ENCODE data around the gene STRIP2. TPM values are rescaled to one million over a fixed set of nuclear protein-coding genes. Genes with fewer than 3 reads are reported as not detected.

STRIP2 gene
- total and polyA plus RNA-seq, 9 of the 15 experiments (the other 6 are each of a cell fraction or from before 2014, with no cell fraction given) = 10.1 to 81.8 (median 42.3) TPM

DNA sequence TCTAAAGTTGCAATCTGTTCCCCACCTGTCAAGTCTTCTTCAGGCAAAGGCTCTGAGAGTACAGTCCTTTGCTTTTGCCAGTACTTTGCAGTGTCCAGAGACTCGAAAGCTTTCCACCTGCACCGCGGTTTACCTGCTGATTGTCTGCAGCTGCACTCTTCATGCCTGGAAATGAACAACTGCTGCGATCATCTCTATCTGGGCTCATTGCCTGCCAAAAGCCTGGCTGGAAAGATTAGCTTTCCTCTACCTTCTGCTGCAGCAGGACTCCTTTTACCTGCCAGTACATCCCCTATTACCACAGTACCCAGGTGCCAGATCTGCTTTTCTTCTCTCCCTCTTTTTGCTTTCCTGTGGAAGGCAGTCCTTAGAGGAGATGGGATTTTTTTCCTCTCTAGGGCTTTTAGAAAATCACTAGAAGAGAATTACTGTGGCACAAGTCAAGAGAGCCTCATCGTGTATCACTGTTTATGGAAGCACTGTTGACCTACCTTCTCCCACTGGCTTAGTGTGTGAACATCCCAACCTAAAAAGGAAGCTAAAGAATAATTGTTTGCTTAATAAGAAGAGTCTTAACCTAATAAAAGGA is 2.2 kb downstream of the STRIP2 start (continued):
- TF ChIP-seq, protein P1, sequence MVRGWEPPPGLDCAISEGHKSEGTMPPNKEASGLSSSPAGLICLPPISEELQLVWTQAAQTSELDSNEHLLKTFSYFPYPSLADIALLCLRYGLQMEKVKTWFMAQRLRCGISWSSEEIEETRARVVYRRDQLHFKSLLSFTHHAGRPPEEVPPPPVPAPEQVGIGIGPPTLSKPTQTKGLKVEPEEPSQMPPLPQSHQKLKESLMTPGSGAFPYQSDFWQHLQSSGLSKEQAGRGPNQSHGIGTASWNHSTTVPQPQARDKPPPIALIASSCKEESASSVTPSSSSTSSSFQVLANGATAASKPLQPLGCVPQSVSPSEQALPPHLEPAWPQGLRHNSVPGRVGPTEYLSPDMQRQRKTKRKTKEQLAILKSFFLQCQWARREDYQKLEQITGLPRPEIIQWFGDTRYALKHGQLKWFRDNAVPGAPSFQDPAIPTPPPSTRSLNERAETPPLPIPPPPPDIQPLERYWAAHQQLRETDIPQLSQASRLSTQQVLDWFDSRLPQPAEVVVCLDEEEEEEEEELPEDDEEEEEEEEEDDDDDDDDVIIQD (CRISPR knock-in tag; IDR thresholded peaks at IDR 0.05) = no peak
- TF ChIP-seq HNRNPUL1 (IDR thresholded peaks at IDR 0.05; ENCODE audit: low read length) (no peak), MEIS2 (IDR thresholded peaks at IDR 0.05; ENCODE audit: partially characterized antibody) (no peak), HDAC8 (tag; IDR thresholded peaks at IDR 0.05) (no peak), HCFC1 (IDR thresholded peaks at IDR 0.05; ENCODE audit: low read depth, low read length) (no peak), ZNF133 (CRISPR knock-in tag; IDR thresholded peaks at IDR 0.05) (no peak), KAT2B (IDR thresholded peaks at IDR 0.05; ENCODE audit: low read depth, low read length) (no peak), TSC22D4 (tag; IDR thresholded peaks at IDR 0.05) (no peak)
- TF ChIP-seq, protein P2, sequence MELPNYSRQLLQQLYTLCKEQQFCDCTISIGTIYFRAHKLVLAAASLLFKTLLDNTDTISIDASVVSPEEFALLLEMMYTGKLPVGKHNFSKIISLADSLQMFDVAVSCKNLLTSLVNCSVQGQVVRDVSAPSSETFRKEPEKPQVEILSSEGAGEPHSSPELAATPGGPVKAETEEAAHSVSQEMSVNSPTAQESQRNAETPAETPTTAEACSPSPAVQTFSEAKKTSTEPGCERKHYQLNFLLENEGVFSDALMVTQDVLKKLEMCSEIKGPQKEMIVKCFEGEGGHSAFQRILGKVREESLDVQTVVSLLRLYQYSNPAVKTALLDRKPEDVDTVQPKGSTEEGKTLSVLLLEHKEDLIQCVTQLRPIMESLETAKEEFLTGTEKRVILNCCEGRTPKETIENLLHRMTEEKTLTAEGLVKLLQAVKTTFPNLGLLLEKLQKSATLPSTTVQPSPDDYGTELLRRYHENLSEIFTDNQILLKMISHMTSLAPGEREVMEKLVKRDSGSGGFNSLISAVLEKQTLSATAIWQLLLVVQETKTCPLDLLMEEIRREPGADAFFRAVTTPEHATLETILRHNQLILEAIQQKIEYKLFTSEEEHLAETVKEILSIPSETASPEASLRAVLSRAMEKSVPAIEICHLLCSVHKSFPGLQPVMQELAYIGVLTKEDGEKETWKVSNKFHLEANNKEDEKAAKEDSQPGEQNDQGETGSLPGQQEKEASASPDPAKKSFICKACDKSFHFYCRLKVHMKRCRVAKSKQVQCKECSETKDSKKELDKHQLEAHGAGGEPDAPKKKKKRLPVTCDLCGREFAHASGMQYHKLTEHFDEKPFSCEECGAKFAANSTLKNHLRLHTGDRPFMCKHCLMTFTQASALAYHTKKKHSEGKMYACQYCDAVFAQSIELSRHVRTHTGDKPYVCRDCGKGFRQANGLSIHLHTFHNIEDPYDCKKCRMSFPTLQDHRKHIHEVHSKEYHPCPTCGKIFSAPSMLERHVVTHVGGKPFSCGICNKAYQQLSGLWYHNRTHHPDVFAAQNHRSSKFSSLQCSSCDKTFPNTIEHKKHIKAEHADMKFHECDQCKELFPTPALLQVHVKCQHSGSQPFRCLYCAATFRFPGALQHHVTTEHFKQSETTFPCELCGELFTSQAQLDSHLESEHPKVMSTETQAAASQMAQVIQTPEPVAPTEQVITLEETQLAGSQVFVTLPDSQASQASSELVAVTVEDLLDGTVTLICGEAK (IDR thresholded peaks at IDR 0.05) = no peak
- TF ChIP-seq, protein P2 (CRISPR knock-in tag; IDR thresholded peaks at IDR 0.05) = no peak
- TF ChIP-seq, protein P3, sequence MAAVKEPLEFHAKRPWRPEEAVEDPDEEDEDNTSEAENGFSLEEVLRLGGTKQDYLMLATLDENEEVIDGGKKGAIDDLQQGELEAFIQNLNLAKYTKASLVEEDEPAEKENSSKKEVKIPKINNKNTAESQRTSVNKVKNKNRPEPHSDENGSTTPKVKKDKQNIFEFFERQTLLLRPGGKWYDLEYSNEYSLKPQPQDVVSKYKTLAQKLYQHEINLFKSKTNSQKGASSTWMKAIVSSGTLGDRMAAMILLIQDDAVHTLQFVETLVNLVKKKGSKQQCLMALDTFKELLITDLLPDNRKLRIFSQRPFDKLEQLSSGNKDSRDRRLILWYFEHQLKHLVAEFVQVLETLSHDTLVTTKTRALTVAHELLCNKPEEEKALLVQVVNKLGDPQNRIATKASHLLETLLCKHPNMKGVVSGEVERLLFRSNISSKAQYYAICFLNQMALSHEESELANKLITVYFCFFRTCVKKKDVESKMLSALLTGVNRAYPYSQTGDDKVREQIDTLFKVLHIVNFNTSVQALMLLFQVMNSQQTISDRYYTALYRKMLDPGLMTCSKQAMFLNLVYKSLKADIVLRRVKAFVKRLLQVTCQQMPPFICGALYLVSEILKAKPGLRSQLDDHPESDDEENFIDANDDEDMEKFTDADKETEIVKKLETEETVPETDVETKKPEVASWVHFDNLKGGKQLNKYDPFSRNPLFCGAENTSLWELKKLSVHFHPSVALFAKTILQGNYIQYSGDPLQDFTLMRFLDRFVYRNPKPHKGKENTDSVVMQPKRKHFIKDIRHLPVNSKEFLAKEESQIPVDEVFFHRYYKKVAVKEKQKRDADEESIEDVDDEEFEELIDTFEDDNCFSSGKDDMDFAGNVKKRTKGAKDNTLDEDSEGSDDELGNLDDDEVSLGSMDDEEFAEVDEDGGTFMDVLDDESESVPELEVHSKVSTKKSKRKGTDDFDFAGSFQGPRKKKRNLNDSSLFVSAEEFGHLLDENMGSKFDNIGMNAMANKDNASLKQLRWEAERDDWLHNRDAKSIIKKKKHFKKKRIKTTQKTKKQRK (IDR thresholded peaks at IDR 0.05; ENCODE audit: borderline replicate concordance, low read depth, low read length) = no peak
- TF ChIP-seq, protein P4, sequence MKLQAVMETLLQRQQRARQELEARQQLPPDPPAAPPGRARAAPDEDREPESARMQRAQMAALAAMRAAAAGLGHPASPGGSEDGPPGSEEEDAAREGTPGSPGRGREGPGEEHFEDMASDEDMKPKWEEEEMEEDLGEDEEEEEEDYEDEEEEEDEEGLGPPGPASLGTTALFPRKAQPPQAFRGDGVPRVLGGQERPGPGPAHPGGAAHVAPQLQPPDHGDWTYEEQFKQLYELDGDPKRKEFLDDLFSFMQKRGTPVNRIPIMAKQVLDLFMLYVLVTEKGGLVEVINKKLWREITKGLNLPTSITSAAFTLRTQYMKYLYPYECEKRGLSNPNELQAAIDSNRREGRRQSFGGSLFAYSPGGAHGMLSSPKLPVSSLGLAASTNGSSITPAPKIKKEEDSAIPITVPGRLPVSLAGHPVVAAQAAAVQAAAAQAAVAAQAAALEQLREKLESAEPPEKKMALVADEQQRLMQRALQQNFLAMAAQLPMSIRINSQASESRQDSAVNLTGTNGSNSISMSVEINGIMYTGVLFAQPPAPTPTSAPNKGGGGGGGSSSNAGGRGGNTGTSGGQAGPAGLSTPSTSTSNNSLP (IDR thresholded peaks at IDR 0.05; ENCODE audit: borderline replicate concordance, low read depth, low read length) = no peak

Measured in K562 (cell line).